SK-N-MC (cell line): ENCODE measurements around the gene PIM3.

Experiments used
- EZH2 ChIP-seq: fragments of 200-600 bp; sonication (generic); IDR thresholded peaks from one replicate; pipeline ENCODE4 v1.6.1; 2017; ENCODE audit warnings: antibody characterized with exemption
- POLR2AphosphoS5 ChIP-seq: IDR thresholded peaks from 2 replicates; pipeline ENCODE4 v1.6.1; 2012; ENCODE audit warnings: mild to moderate bottlenecking, low read depth, low read length, borderline replicate concordance

DNA sequence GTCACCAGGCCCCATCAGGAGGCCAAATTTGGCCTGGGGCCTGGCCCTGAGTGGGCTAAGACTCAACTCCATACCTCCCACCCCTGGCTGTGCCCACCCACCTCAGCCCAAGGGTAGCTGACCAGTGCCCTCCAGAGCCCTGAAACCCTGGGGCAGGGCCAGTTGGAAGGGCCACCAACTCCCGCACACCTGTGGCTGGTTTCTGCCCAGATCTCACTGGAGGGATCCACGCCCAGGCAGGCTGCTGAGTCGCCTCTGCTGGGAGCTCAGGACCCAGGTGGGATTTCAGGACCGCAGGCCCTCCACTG, 8.9 kb upstream of the PIM3 start:
- no peak for TF ChIP-seq POLR2AphosphoS5
- TF ChIP-seq EZH2: no peak
